ENCODE data around the gene RHOD.

DNA sequence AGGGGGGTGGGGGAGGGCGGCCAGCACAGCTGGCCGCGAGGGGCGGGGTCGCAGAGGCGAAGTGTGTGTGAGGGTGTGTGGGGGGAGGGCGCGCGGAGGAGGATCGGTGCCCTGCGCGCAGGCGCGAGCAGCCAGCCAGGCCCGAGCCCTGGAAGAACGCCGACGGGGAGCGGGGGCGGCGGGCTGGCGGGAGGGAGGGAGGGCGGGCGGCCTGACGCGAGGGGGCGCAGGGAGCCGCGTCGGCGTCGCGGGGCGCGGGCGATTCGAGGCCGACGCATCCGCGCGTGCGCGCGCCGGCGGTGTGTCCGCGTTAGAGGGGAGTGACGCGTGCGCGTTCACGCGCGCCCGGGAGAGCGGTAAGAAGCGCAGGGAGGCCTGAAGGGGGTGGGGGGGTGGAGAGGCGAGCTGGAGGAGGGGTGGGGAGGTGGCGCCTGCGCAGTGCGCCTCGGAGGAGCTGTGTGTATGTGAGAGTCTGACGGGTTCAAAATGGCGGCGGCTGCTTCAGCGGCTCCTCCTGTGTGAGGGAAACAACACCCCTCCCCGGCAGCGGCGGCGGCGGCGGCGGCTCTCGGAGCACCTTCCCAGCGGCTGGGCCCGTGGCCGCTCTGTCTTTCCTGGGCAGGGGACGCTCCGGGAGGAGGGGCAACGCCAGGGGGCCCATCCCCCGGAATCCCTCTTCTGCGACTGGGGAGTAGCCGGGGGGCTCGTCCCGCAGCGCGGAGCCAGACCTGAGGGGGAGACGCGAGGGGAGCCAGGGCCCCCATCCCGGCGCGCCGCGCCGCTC, 62.3 kb downstream of the RHOD start, which contains the start of gene KDM2A:
- TF ChIP-seq, protein P1, sequence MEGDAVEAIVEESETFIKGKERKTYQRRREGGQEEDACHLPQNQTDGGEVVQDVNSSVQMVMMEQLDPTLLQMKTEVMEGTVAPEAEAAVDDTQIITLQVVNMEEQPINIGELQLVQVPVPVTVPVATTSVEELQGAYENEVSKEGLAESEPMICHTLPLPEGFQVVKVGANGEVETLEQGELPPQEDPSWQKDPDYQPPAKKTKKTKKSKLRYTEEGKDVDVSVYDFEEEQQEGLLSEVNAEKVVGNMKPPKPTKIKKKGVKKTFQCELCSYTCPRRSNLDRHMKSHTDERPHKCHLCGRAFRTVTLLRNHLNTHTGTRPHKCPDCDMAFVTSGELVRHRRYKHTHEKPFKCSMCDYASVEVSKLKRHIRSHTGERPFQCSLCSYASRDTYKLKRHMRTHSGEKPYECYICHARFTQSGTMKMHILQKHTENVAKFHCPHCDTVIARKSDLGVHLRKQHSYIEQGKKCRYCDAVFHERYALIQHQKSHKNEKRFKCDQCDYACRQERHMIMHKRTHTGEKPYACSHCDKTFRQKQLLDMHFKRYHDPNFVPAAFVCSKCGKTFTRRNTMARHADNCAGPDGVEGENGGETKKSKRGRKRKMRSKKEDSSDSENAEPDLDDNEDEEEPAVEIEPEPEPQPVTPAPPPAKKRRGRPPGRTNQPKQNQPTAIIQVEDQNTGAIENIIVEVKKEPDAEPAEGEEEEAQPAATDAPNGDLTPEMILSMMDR (IDR thresholded peaks at IDR 0.05; ENCODE audit: low read length), result no peak
- TF ChIP-seq EZH2phosphoT487 (IDR thresholded peaks at IDR 0.05; ENCODE audit: low read length), result no peak
